Panc1 (cell line): ENCODE data around the gene TMEM164. TPM values are rescaled to one million over a fixed set of nuclear protein-coding genes. Genes with fewer than 3 reads are reported as not detected.

Experiments
- ATAC-seq: fragments of 200-7000 bp; cut with Tn5 transposase; 2 replicates; pipeline ENCODE4 v1.9.1; 2020; ENCODE audit warnings: mild to moderate bottlenecking, moderate library complexity
- BruUV-seq: library from RNA; stranded (reverse); fragments of 400-500 nt; replicated peaks from 2 replicates; lab custom pipeline; 2021; lab: Mats Ljungman, UMichigan
- CTCF ChIA-PET: fragments of 300-600 bp; sonication (Branson Sonifier 250); formaldehyde crosslinking; loops from one replicate; lab custom pipeline; 2022; ENCODE audit warnings: antibody characterized with exemption; lab: Charles Lee
- POLR2A ChIA-PET: fragments of 300-600 bp; sonication (Branson Sonifier 250); formaldehyde crosslinking; loops from one replicate; lab custom pipeline; 2022; ENCODE audit warnings: antibody characterized with exemption; lab: Charles Lee
- DNase-seq: peaks from one replicate; pipeline ENCODE4 v3.0.0-alpha.2; 2010; ENCODE audit warnings: low read depth, low spot score
- H3K27ac ChIP-seq: 2 replicates; pipeline ENCODE4 v1.5.1; 2011; ENCODE audit warnings: mild to moderate bottlenecking, low read length, inconsistent platforms
- H3K27me3 ChIP-seq: fragments of 200-500 bp; sonication (Bioruptor generic); 2 replicates; pipeline ENCODE4 v1.6.0; 2014; ENCODE audit warnings: low read length, inconsistent platforms; ENCODE audit not compliant: control insufficient read depth, insufficient read depth
- H3K36me3 ChIP-seq: fragments of 200-500 bp; sonication (Bioruptor generic); 2 replicates; pipeline ENCODE4 v1.5.1; 2014; ENCODE audit warnings: inconsistent platforms, mild to moderate bottlenecking, low read length, moderate library complexity; ENCODE audit not compliant: control insufficient read depth, insufficient read depth
- H3K4me1 ChIP-seq: 2 replicates; pipeline ENCODE4 v1.5.1; 2011; ENCODE audit warnings: inconsistent platforms, mild to moderate bottlenecking, low read length, moderate library complexity; ENCODE audit not compliant: control insufficient read depth, insufficient read depth
- H3K4me3 ChIP-seq, 2 experiments: 2 replicates each; pipeline ENCODE4 v1.5.1; 2011 to 2012; ENCODE audit warnings: low read depth in 2 of 2, low read length in 2 of 2, mild to moderate bottlenecking in 2 of 2, inconsistent platforms in 1 of 2, moderate library complexity in 1 of 2
- H3K9me3 ChIP-seq: fragments of 200-500 bp; sonication (Bioruptor generic); 2 replicates; pipeline ENCODE4 v1.5.1; 2014; ENCODE audit warnings: low read depth, mild to moderate bottlenecking, inconsistent platforms, low read length, moderate library complexity; ENCODE audit not compliant: control insufficient read depth, insufficient read depth
- POLR2AphosphoS5 ChIP-seq: IDR thresholded peaks from 2 replicates; pipeline ENCODE4 v1.6.1; 2012; ENCODE audit warnings: mild to moderate bottlenecking, low read depth, low read length, moderate library complexity
- SIN3A ChIP-seq: IDR thresholded peaks from 2 replicates; pipeline ENCODE4 v1.6.1; 2012; ENCODE audit warnings: low read depth, mild to moderate bottlenecking, low read length, moderate library complexity, borderline replicate concordance; ENCODE audit not compliant: insufficient read depth
- TCF7L2 ChIP-seq: IDR thresholded peaks from 2 replicates; pipeline ENCODE4 v1.6.1; 2011; ENCODE audit warnings: mild to moderate bottlenecking, low read depth, low read length, inconsistent platforms
- in situ Hi-C: cut with HindIII; loops from 2 replicates; pipeline ENCODE4 v1.10.0; 2016; ENCODE audit warnings: low sequenced_read_pairs, low pct_unique_long_range_greater_than_20kb
- intact Hi-C: fragments of 100-400 bp; cut with micrococcal nuclease; formaldehyde crosslinking; loops from one replicate; pipeline ENCODE4 v1.10.0; 2022; ENCODE audit not compliant: unreplicated experiment
- total RNA-seq: library from RNA; stranded (reverse); gene quantifications from one replicate; pipeline ENCODE4 v1.2.1, GENCODE V29; 2021; ENCODE audit not compliant: unreplicated experiment
- TF ChIP-seq, protein P1 (sequence below): fragments of 450-650 bp; IDR thresholded peaks from 2 replicates; pipeline ENCODE4 v1.5.1; 2017; ENCODE audit warnings: mild to moderate bottlenecking
- TF ChIP-seq, protein P2 (sequence below), 2 experiments: IDR thresholded peaks; 2 replicates each; pipeline ENCODE4 v1.6.1; 2011 to 2012; ENCODE audit warnings: low read depth in 2 of 2, control low read depth in 1 of 2, low read length in 1 of 2, mild to moderate bottlenecking in 1 of 2, moderate library complexity in 1 of 2; ENCODE audit not compliant: insufficient read depth in 1 of 2

Gene TMEM164
- total RNA-seq, 1 experiment from 2014 or later: 32.8 TPM

DNA sequence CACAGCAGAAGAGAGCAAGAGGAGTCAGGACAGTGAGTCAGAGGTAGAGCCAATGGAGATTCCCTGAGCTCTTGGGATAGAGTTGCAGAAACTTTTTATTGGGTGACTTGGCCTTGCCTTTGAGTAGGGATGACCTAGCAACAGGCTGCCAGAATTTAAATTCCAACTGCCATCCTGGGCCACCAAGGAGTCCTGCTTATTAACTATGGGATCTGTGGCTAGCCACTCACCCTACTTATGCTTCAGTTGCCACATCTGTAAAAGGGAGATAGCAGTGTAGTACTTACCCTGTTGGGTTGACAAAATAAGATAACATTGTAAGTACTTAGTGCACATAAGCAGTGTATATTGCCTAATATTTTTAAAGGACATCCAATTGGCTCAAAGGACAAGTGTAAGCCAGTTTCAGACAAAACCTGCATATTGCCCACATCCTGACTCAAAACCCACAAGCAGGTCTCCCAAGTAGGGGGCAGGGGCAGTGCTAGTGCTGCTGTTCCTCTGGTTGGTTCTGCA lies 43.5 kb upstream of the TMEM164 start:
- DNase-seq: no peak
- intact Hi-C loops: no loop called here
- Histone ChIP-seq H3K4me3 (no peak overlapping the region), H3K9me3 (no peaks in the 10 kb centered on the region), H3K4me1 (no peaks in the 10 kb centered on the region), H3K27ac (no peak overlapping the region), H3K36me3 (no peaks in the 10 kb centered on the region), H3K27me3 (no peaks in the 10 kb centered on the region)
- ChIA-PET CTCF (no interaction called here), POLR2A (no interaction called here)
- TF ChIP-seq, protein P1, sequence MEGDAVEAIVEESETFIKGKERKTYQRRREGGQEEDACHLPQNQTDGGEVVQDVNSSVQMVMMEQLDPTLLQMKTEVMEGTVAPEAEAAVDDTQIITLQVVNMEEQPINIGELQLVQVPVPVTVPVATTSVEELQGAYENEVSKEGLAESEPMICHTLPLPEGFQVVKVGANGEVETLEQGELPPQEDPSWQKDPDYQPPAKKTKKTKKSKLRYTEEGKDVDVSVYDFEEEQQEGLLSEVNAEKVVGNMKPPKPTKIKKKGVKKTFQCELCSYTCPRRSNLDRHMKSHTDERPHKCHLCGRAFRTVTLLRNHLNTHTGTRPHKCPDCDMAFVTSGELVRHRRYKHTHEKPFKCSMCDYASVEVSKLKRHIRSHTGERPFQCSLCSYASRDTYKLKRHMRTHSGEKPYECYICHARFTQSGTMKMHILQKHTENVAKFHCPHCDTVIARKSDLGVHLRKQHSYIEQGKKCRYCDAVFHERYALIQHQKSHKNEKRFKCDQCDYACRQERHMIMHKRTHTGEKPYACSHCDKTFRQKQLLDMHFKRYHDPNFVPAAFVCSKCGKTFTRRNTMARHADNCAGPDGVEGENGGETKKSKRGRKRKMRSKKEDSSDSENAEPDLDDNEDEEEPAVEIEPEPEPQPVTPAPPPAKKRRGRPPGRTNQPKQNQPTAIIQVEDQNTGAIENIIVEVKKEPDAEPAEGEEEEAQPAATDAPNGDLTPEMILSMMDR: no peak
- TF ChIP-seq, protein P2, sequence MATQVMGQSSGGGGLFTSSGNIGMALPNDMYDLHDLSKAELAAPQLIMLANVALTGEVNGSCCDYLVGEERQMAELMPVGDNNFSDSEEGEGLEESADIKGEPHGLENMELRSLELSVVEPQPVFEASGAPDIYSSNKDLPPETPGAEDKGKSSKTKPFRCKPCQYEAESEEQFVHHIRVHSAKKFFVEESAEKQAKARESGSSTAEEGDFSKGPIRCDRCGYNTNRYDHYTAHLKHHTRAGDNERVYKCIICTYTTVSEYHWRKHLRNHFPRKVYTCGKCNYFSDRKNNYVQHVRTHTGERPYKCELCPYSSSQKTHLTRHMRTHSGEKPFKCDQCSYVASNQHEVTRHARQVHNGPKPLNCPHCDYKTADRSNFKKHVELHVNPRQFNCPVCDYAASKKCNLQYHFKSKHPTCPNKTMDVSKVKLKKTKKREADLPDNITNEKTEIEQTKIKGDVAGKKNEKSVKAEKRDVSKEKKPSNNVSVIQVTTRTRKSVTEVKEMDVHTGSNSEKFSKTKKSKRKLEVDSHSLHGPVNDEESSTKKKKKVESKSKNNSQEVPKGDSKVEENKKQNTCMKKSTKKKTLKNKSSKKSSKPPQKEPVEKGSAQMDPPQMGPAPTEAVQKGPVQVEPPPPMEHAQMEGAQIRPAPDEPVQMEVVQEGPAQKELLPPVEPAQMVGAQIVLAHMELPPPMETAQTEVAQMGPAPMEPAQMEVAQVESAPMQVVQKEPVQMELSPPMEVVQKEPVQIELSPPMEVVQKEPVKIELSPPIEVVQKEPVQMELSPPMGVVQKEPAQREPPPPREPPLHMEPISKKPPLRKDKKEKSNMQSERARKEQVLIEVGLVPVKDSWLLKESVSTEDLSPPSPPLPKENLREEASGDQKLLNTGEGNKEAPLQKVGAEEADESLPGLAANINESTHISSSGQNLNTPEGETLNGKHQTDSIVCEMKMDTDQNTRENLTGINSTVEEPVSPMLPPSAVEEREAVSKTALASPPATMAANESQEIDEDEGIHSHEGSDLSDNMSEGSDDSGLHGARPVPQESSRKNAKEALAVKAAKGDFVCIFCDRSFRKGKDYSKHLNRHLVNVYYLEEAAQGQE (IDR thresholded peaks at IDR 0.05; ENCODE audit: insufficient read depth in 1 of 2, low read depth in 2 of 2, low read length in 1 of 2): no peak
- TF ChIP-seq POLR2AphosphoS5 (no peak), SIN3A (no peak), TCF7L2 (no peak)
- no peak for ATAC-seq
- no TSS peak for BruUV-seq
- in situ Hi-C loops: no loop called here

DNA sequence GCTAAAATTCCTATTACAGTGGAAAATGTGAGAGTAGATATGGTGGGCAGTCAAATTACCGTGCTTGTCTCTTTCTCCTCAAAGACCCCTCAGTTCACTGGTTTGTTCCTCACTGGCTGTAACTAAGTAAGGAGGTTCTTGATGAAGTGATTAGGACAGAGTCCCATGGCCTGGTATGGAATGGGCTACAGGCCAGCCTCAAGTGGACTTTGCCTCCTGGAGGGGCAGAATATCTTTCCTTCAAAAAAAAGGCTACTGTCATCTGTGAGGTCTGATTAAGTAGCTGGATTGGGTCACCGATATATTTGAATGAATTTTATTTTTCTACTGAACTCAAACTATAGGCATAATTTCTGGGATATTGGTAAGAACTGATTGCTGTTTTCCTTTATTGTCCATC lies 38.5 kb upstream of the TMEM164 start:
- TF ChIP-seq POLR2AphosphoS5 (no peak), TCF7L2 (no peak), SIN3A (no peak)
- TF ChIP-seq, protein P2 (IDR thresholded peaks at IDR 0.05; ENCODE audit: insufficient read depth in 1 of 2, low read depth in 2 of 2, low read length in 1 of 2): no peak
- TF ChIP-seq, protein P1: no peak
- no peaks in the 10 kb centered on the region for H3K4me1 ChIP-seq
- DNase-seq: no peak
- no peaks in the 10 kb centered on the region for H3K27me3 ChIP-seq
- H3K27ac ChIP-seq: no peak overlapping the region
- no peak overlapping the region for H3K4me3 ChIP-seq
- ATAC-seq: no peak
- H3K9me3 ChIP-seq: no peaks in the 10 kb centered on the region
- H3K36me3 ChIP-seq: no peaks in the 10 kb centered on the region
- no TSS peak for BruUV-seq
- in situ Hi-C loops (no loop called here), intact Hi-C loops (no loop called here)
- CTCF ChIA-PET: no interaction called here
- POLR2A ChIA-PET: no interaction called here
